Stimulated activated CD4-positive, alpha-beta T cell treated with anti-CD3 and anti-CD28 coated beads, Interleukin-15, amount 100 ng/mL, for 48 hours (primary cell): ENCODE data around the gene RPS29.

ENCODE experiments used
- DNase-seq, 2 donors: peaks; one replicate each; pipeline ENCODE4 v3.0.0-alpha.2; 2020; ENCODE audit warnings: low read depth in 2 of 2

The RPS29 gene

DNA sequence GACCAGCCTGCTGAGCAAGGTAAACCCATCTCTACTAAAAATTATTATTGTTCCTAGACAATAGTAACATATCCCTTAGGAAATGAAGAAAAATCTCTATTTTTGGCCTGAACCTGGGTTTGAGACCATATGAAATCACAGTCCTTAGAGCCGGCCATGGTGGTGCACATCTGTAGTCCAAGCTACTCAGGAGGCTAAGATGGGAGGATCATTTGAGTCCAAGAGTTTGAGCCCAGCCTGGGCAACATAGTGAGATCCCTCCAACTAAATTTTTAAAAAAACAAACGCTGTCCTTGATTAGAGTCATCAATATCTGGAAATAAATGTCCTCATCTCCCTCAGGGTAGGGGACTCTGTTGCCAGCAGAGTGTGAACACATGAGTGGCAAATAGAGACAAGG, 34.6 kb downstream of the RPS29 start:
- no peak for DNase-seq

DNA sequence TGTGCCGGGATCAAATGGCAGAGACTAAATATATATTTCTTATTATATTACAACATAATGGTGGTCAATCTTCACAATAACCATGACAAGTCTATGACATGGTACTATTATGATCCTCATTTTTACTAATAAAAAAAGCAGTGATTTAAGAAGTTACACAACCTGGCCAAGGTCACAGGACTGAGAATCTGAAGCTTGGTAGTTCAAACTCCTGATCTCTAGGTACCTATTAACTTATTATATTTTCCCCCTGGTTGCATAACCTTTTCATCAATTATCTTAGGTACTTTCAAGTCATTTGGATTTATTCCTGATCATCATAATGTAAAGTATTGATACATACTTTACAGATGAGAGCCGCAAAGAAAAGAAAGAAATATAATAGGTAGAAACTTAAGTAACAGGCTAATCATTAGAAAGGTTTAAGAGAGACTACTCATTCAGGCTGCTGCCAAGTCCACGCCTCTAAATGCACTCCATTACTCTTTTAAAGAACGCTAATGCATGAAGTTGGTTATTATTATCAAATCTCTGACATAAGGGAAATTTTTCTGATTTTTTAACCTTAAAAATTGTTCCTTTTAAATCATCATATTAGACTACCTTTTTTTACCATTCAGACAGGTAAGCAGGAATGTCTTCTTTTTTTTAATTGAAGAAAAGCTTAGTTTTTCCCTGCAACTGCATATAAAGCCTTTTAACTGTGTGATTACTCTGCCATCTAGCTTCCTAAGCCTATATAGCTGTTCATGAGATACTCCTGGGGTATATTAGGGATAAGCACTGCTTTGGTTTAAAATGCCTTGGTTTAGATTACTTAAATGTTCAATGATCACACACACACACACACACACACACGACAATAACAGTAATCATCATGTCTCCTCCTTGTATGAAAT, 35.6 kb downstream of the RPS29 start:
- DNase-seq: no peak

DNA sequence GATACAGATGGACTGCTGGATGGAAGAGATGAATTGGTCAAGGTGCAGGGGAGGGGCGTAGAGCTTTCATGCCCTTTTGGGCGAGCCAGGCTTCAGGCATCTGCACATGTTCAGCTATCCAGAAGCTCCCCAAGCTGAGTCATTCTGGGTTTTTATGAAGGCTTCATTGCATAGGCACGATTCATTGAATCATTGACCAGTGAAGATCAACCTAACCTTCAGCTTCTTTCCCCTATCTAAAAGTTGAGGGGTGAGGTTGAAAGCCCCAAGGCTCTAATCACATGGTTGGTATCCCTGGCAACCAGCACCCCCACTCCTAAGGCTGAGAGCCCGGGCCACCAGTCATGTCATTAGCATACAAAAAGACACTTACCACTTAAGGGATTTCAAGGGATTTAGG, 36.3 kb downstream of the RPS29 start:
- DNase-seq: no peak

DNA sequence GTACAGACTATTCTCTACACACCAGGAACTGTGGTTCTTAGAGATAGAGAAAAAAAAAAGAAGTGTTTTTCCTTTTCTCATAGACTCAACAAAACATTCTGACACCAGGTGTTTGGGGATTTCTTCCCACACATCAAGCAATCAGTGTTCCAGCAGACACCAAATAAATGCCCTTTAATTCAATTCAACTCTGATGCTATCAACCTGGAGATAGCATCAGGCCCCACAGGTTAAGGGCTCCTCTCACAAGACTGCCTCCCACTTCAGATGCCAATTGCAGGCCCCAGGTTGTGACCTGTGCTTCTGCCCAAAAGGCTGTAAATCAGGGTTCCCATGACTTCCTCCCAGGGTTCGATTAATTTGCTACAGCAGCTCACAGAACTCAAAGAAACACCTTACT, 36.7 kb downstream of the RPS29 start:
- DNase-seq: no peak

DNA sequence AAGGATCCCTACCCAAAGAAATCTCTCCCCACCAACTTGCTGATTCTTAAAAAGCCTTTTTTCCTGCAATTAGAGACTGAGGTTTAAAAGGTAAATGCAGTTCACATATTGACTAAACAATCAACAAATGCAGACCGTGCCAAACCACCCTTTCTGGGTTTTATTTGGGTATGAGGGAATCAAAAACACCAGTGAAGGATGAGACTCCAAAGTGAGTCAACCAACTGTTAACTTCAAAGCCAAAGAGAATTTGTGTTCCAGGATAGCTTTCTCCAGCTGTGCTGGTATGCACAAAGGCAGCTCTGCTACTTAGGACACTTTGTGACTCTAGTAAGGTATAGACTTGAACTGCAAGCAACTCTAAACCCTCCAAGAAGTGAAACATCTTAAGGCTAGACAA, 39.4 kb downstream of the RPS29 start:
- DNase-seq: no peak

DNA sequence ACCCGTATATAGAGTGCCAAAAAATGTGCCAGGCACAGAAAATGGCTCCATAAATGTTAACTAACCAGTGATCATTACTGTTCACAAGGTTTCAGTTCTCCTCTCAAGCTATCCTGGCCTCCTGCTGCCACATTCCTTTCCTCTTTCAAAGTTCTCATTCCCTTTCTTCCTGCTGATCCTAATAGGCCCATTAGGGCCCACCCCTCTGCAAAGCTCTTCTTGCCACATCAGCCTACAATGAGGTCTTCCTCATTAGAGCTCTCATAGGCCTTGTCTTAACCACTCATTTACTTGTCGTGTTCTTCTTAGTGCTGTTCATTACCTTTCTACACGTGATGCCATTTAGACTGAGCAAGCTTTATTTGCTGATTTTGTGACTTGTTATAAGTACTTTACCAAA, 40.5 kb downstream of the RPS29 start:
- no peak for DNase-seq

DNA sequence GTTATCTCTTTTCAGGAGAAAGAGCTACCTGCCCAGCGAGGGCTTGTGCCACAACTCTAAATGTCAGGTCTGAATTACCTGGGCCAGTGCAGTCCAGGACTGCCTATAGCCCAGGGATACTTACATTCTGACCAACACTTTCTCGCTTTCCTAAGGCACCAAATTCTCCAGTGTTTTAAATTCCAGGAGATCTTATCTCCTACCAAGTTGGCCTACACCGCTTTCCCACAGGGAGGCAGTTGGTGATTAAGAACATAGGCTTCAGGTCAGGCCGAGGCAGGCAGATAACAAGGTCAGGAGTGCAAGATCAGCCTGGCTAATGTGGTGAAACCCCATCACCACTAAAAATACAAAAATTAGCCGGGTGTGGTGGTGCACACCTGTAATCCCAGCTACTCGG, 41.1 kb downstream of the RPS29 start:
- DNase-seq: no peak

DNA sequence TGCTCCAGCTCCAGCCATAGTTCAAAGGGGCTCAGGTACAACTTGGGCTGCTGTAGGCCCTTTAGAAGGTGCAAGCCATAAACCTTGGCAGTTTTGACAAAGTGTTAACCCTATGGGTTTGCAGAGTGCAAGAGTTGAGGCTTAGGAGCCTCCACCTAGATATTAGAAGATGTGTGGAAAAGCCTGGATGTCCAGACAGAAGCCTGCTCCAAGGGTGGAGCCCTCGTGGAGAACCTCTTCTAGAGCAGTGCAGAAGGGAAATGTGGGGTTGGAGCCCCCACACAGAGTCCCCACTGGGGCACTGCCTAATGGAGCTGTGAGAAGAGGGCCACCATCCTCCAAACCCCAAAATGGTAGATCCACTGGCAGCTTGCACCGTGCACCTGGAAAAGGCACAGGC, 45.1 kb downstream of the RPS29 start:
- no peak for DNase-seq

DNA sequence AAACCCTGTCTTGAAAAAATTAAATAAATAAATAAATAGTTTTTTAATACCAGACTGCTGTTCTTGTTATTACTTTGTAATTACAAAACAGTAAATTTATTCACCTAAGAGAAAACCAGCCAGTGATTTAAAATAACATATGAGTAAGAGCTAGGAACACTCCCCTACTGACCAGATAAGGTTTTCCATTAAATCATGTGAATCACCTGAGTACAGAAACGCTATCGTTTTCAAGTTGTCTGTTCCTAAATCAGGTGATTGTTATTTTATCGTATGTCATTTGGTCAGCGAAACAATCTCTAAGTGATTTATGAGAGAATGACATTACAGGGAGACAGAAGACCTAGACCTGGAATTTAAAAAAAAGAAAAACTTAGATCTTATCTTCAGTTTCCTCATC, 47.3 kb downstream of the RPS29 start:
- no peak for DNase-seq
